OCI-LY1 (cell line): Measurements from ENCODE around the gene DNAH1.

ENCODE experiments used
- H2AFZ ChIP-seq: fragments of 200-600 bp; sonication (generic), shearing (Covaris generic); 2 replicates; pipeline ENCODE4 v1.6.0; 2014; ENCODE audit warnings: antibody characterized with exemption, mild to moderate bottlenecking, low read length
- H3F3A ChIP-seq: fragments of 200-600 bp; sonication (generic), shearing (Covaris generic); 2 replicates; pipeline ENCODE4 v1.6.0; 2014; ENCODE audit warnings: mild to moderate bottlenecking, antibody characterized with exemption, low read length, moderate library complexity; ENCODE audit not compliant: insufficient read depth
- H3K27ac ChIP-seq: fragments of 200-600 bp; sonication (generic); 2 replicates; pipeline ENCODE4 v1.5.1; 2014; ENCODE audit warnings: low read length, mixed run types, mild to moderate bottlenecking, low read depth; ENCODE audit not compliant: poor library complexity, severe bottlenecking
- H3K27me3 ChIP-seq: fragments of 200-600 bp; sonication (generic); 2 replicates; pipeline ENCODE4 v1.6.0; 2014; ENCODE audit warnings: antibody characterized with exemption, mild to moderate bottlenecking, low read length, moderate library complexity; ENCODE audit not compliant: insufficient read depth
- H3K36me3 ChIP-seq: fragments of 200-600 bp; sonication (generic); 2 replicates; pipeline ENCODE4 v1.6.1; 2014; ENCODE audit warnings: mild to moderate bottlenecking, antibody characterized with exemption, low read length, moderate library complexity, mixed read lengths; ENCODE audit not compliant: insufficient read depth
- H3K4me1 ChIP-seq: fragments of 200-600 bp; sonication (generic); 2 replicates; pipeline ENCODE4 v1.5.1; 2014; ENCODE audit warnings: mild to moderate bottlenecking, low read length, moderate library complexity; ENCODE audit not compliant: insufficient read depth, severe bottlenecking
- H3K4me2 ChIP-seq: fragments of 200-600 bp; sonication (generic), shearing (Covaris generic); 2 replicates; pipeline ENCODE4 v1.6.1; 2014; ENCODE audit warnings: low read length
- H3K4me3 ChIP-seq: fragments of 200-600 bp; sonication (generic); 2 replicates; pipeline ENCODE4 v1.5.1; 2014; ENCODE audit warnings: low read length, low read depth, mild to moderate bottlenecking, mixed read lengths; ENCODE audit not compliant: poor library complexity, severe bottlenecking
- H3K79me2 ChIP-seq: fragments of 200-600 bp; shearing (Covaris generic); 2 replicates; pipeline ENCODE4 v1.6.1; 2016; ENCODE audit warnings: mixed run types, low read length, mixed read lengths; ENCODE audit not compliant: insufficient read depth
- H3K9ac ChIP-seq: fragments of 200-600 bp; sonication (generic), shearing (Covaris generic); 2 replicates; pipeline ENCODE4 v1.6.1; 2014; ENCODE audit warnings: mild to moderate bottlenecking, low read length, mixed read lengths
- H3K9me2 ChIP-seq: fragments of 200-600 bp; sonication (generic), shearing (Covaris generic); 2 replicates; pipeline ENCODE4 v1.6.1; 2014; ENCODE audit warnings: low read depth, mild to moderate bottlenecking, low read length, mixed read lengths
- H3K9me3 ChIP-seq: fragments of 200-600 bp; shearing (Covaris generic); 2 replicates; pipeline ENCODE4 v1.6.1; 2014; ENCODE audit warnings: low read length, mixed read lengths
- H4K20me1 ChIP-seq: fragments of 200-600 bp; sonication (generic), shearing (Covaris generic); 2 replicates; pipeline ENCODE4 v1.6.0; 2016; ENCODE audit warnings: mild to moderate bottlenecking, low read length; ENCODE audit not compliant: insufficient read depth
- EZH2 ChIP-seq: fragments of 200-600 bp; sonication (generic), shearing (Covaris generic); IDR thresholded peaks from 2 replicates; pipeline ENCODE4 v1.8.0; 2017; ENCODE audit warnings: borderline replicate concordance, mixed run types, mild to moderate bottlenecking, antibody characterized with exemption, low read length, moderate library complexity, mixed read lengths
- TF ChIP-seq, protein P1 (sequence below): fragments of 200-600 bp; sonication (generic), shearing (Covaris generic); IDR thresholded peaks from 2 replicates; pipeline ENCODE4 v1.5.1; 2017; ENCODE audit warnings: mild to moderate bottlenecking, antibody characterized with exemption, low read length, moderate library complexity, mixed read lengths

DNAH1 gene

DNA sequence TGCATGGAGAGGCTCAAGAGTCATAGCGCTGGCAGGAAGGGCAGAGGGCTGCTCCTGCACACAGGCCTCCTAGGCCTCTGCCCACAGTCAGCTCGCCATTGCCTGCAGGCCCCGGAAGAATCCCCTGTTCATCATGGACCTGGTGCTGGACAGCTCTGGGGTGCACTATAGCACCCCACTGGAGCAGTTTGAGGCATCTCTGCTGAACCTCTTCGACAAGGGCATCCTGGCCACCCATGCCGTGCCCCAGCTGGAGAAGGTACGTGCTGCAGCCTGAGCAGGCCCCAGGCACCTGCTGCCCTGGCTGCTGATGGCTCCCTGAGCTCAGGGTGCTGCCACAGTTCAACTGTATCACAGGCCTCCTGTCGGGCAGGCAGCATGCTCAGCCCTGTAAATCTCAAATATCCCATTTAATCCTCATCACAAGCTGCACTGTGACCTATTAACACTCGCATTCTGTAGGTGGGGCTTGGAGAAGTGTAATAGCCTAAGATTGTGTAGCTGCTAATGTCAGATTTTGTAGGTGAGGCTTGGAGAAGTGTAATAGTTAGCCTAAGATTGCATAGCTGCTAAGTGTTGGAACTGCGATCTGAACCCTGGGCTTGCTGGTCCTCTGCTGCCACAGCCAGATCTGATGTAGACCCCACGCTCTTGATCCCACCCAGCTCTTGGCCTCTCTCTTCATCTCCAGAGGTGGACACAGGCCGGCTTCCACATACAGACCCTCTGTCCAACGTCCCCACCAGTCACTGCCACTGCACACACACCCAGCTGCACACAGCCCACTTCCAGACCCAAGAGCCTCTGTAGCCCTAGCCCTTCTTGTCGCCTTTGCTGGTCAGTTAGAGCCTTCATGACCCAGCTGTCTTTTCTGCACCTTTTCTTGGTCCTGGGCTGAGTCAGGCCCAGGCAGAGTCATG is 31.9 kb downstream of the DNAH1 start:
- Histone ChIP-seq H3F3A (no peaks in the 10 kb centered on the region), H4K20me1 (no peaks in the 10 kb centered on the region), H3K36me3 (no peaks in the 10 kb centered on the region), H3K27ac (no peak overlapping the region), H3K9me2 (no peaks in the 10 kb centered on the region), H3K4me2 (no peak overlapping the region), H3K4me1 (no peaks in the 10 kb centered on the region), H2AFZ (no peak overlapping the region), H3K79me2 (no peaks in the 10 kb centered on the region), H3K9ac (no peak overlapping the region), H3K9me3 (no peaks in the 10 kb centered on the region), H3K4me3 (no peak overlapping the region), H3K27me3 (no peaks in the 10 kb centered on the region)
- TF ChIP-seq, protein P1, sequence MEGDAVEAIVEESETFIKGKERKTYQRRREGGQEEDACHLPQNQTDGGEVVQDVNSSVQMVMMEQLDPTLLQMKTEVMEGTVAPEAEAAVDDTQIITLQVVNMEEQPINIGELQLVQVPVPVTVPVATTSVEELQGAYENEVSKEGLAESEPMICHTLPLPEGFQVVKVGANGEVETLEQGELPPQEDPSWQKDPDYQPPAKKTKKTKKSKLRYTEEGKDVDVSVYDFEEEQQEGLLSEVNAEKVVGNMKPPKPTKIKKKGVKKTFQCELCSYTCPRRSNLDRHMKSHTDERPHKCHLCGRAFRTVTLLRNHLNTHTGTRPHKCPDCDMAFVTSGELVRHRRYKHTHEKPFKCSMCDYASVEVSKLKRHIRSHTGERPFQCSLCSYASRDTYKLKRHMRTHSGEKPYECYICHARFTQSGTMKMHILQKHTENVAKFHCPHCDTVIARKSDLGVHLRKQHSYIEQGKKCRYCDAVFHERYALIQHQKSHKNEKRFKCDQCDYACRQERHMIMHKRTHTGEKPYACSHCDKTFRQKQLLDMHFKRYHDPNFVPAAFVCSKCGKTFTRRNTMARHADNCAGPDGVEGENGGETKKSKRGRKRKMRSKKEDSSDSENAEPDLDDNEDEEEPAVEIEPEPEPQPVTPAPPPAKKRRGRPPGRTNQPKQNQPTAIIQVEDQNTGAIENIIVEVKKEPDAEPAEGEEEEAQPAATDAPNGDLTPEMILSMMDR, result no peak
- no peak for TF ChIP-seq EZH2

DNA sequence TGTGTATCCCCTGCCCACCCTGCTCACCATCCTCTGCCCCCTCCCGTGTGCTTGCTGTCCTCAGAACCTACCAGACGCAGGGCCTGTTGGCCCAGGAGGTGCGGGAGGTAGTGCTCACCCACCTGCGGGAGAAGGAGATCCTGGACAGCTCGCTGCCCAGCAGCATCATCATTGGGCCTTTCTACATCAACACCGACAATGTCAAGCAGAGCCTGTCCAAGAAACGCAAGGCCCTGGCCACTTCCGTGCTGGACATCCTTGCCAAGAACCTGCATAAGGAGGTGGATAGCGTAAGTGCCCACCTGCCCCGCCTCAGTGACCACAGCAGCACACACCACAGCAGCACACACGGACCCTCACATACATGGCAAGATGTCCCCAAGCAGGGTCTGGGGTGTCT is 33.0 kb downstream of the DNAH1 start:
- H3K27me3 ChIP-seq, result no peaks in the 10 kb centered on the region
- no peak for TF ChIP-seq EZH2
- TF ChIP-seq, protein P1, result no peak
- H4K20me1 ChIP-seq, result no peaks in the 10 kb centered on the region
- H3K4me2 ChIP-seq, result no peak overlapping the region
- no peak overlapping the region for H3K9ac ChIP-seq
- no peaks in the 10 kb centered on the region for H3K9me2 ChIP-seq
- no peaks in the 10 kb centered on the region for H3K4me1 ChIP-seq
- no peak overlapping the region for H3K4me3 ChIP-seq
- no peak overlapping the region for H2AFZ ChIP-seq
- no peak overlapping the region for H3K27ac ChIP-seq
- H3K9me3 ChIP-seq, result no peaks in the 10 kb centered on the region
- H3K79me2 ChIP-seq, result no peaks in the 10 kb centered on the region
- H3K36me3 ChIP-seq, result no peaks in the 10 kb centered on the region
- no peaks in the 10 kb centered on the region for H3F3A ChIP-seq

DNA sequence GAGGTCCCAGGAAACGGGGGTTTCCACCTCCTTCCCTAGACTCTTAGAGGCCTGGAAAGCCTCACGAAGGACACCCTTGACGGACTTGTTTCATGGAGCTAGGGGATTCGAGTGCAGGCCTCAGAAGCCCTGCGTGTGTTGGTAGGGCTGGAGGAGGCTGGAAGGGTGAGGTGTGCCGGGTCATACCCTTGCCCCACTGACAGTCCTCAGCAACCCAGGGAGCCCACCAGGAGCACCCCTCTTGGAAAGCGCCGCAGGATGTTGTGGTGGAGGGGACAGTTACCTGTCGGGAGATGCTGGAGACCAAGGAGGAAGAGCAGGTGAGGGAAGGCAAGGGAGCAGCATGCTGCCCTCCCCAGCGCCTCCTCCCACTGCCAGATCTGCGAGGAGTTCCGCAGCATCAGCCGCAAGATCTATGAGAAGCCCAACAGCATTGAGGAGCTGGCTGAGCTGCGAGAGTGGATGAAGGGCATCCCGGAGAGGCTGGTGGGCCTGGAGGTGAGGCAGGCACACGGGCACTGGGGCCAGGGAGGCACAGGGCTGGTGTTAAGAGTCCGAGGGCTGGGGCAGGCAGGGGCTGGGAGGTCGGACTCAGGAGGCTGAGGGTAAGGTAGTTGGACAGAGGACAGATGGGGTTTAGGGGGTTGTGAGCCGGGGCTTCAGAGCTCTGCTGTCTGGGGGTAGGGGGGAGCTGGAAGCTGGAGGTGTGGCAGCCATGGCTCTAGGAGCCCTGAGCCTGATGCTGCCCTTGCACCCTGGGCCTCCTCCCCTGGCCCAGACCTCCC is 33.7 kb downstream of the DNAH1 start:
- Histone ChIP-seq H3F3A (no peaks in the 10 kb centered on the region), H3K36me3 (no peaks in the 10 kb centered on the region), H2AFZ (no peak overlapping the region), H3K79me2 (no peaks in the 10 kb centered on the region), H3K9me3 (no peaks in the 10 kb centered on the region), H3K27me3 (no peaks in the 10 kb centered on the region), H3K4me3 (no peak overlapping the region), H3K9me2 (no peaks in the 10 kb centered on the region), H3K27ac (no peak overlapping the region), H3K4me1 (no peaks in the 10 kb centered on the region), H3K9ac (no peak overlapping the region), H4K20me1 (no peaks in the 10 kb centered on the region), H3K4me2 (no peak overlapping the region)
- no peak for TF ChIP-seq EZH2
- TF ChIP-seq, protein P1, result no peak
